Stimulated activated CD8-positive, alpha-beta memory T cell treated with anti-CD3 and anti-CD28 coated beads, Interleukin-4, amount 100 ng/mL, for 24 hours (primary cell): ENCODE results near the gene NEAT1.

Experiments
- DNase-seq: peaks from one replicate; pipeline ENCODE4 v3.0.0-alpha.2; 2020; ENCODE audit warnings: low read depth

The NEAT1 gene

GRCh38 chr11:65422633-65423515 lies at the start of gene NEAT1:
Gene NEAT1, plus strand, starts transcription at chr11:65422798.
- DNase-seq, result peak; percentile 87

- no peak for DNase-seq
These were observed 48.6 kb upstream of the NEAT1 start for GRCh38 chr11:65373839-65374580.

GRCh38 chr11:65375012-65375411 lies 47.6 kb upstream of the NEAT1 start:
- no peak for DNase-seq

GRCh38 chr11:65376138-65376713 lies 46.4 kb upstream of the NEAT1 start:
- DNase-seq, result no peak

GRCh38 chr11:65377036-65377435 lies 45.6 kb upstream of the NEAT1 start:
- DNase-seq, result no peak

- no peak for DNase-seq
These were observed 44.8 kb upstream of the NEAT1 start for GRCh38 chr11:65377777-65378176.

GRCh38 chr11:65378208-65378927 lies 44.2 kb upstream of the NEAT1 start:
- no peak for DNase-seq

GRCh38 chr11:65378928-65379638 lies 43.5 kb upstream of the NEAT1 start:
- no peak for DNase-seq

GRCh38 chr11:65379698-65380459 lies 42.7 kb upstream of the NEAT1 start:
- no peak for DNase-seq

- no peak for DNase-seq
These were observed 42.0 kb upstream of the NEAT1 start for GRCh38 chr11:65380460-65381119.

GRCh38 chr11:65381716-65382032 lies 40.9 kb upstream of the NEAT1 start:
- DNase-seq, result no peak

- DNase-seq, result peak; percentile 92
These were observed 40.4 kb upstream of the NEAT1 start, which contains the start of gene SLC25A45 for GRCh38 chr11:65382033-65382803. Gene SLC25A45, minus strand, starts transcription at chr11:65382646. Its CDS starts 695 bp downstream, at chr11:65381951.

- no peak for DNase-seq
These were observed 39.7 kb upstream of the NEAT1 start for GRCh38 chr11:65382804-65383368.

GRCh38 chr11:65383778-65384177 lies 38.8 kb upstream of the NEAT1 start:
- DNase-seq, result no peak

- DNase-seq, result no peak
These were observed 38.2 kb upstream of the NEAT1 start for GRCh38 chr11:65384301-65384889.

- peak; percentile 79 for DNase-seq
These were observed 36.1 kb upstream of the NEAT1 start, which contains the start of gene FRMD8 for GRCh38 chr11:65386307-65387140. Gene FRMD8, plus strand, starts transcription at chr11:65386637. Its CDS starts 400 bp downstream, at chr11:65387037.

- no peak for DNase-seq
These were observed 33.9 kb upstream of the NEAT1 start for GRCh38 chr11:65388731-65389130.
